Measurements from ENCODE around the gene NACC2. TPM values are rescaled to one million over a fixed set of nuclear protein-coding genes. Genes with fewer than 3 reads are reported as not detected.
A peak's percentile ranks its signal among the peaks of the same experiment; 100 is the strongest.

NACC2 gene
- total RNA-seq, 4 donors from 2014 or later, result 71.4 to 209 (median 110) TPM

- Histone ChIP-seq H3K4me3 (no peak overlapping the region), H3K27me3 (no peaks in the 10 kb centered on the region), H3K36me3 (peaks cover 0 to 18% of the 10 kb centered on the region in 2 donors), H3K4me1 (peaks cover 9 to 100% (median 75%) of the 10 kb centered on the region in 3 donors), H3K9me3 (no peaks in the 10 kb centered on the region), H3K27ac (peak overlapping the region in 3 of 4 donors; percentile 96 to 100 (median 97))
- TF ChIP-seq CTCF (IDR thresholded peaks at IDR 0.05), result no peak
- 39 to 57% methylated on average over 3 to 4 of the region's 21 CpGs for WGBS, 2 donors (ENCODE audit: low coverage in 1 of 2)
- ATAC-seq, result no peak
Measured at GRCh38 chr9:136086951-136087740, 7.9 kb downstream of the NACC2 start.

GRCh38 chr9:136086213-136086881, 8.7 kb downstream of the NACC2 start:
- H3K4me3 ChIP-seq, result peak overlapping the region in 1 of 2 donors; percentile 25

GRCh38 chr9:136085815-136086212, 9.3 kb downstream of the NACC2 start:
- Histone ChIP-seq H3K36me3 (peaks cover 0 to 14% of the 10 kb centered on the region in 2 donors), H3K27ac (peak overlapping the region; percentile 41 to 100 (median 96)), H3K9me3 (no peaks in the 10 kb centered on the region), H3K4me1 (peaks cover 15 to 100% (median 76%) of the 10 kb centered on the region in 3 donors), H3K4me3 (peak overlapping the region in 1 of 2 donors; percentile 25), H3K27me3 (no peaks in the 10 kb centered on the region)
- no CpG with 5 or more reads among the region's 16 CpGs for WGBS, 2 donors (ENCODE audit: low coverage in 1 of 2)
- TF ChIP-seq POLR2AphosphoS5 (IDR thresholded peaks at IDR 0.05) (peak; percentile 27), EP300 (IDR thresholded peaks at IDR 0.05) (no peak), CTCF (IDR thresholded peaks at IDR 0.05) (no peak), POLR2A (IDR thresholded peaks at IDR 0.05) (no peak)
- peak; percentile 78 for ATAC-seq

More at GRCh38 chr9:136086213-136086881, 8.7 kb downstream of the NACC2 start:
- H3K36me3 ChIP-seq, result peaks cover 0 to 14% of the 10 kb centered on the region in 2 donors
- H3K9me3 ChIP-seq, result no peaks in the 10 kb centered on the region
- H3K27me3 ChIP-seq, result no peaks in the 10 kb centered on the region
- no peak for ATAC-seq
- 49 to 63% methylated on average over 4 to 6 of the region's 24 CpGs for WGBS, 2 donors (ENCODE audit: low coverage in 1 of 2)
- TF ChIP-seq POLR2A (IDR thresholded peaks at IDR 0.05), result no peak
- peak; percentile 10 for TF ChIP-seq POLR2AphosphoS5 (IDR thresholded peaks at IDR 0.05)
- no peak for TF ChIP-seq EP300 (IDR thresholded peaks at IDR 0.05)
- TF ChIP-seq CTCF (IDR thresholded peaks at IDR 0.05), result no peak
- peak overlapping the region; percentile 41 to 100 (median 96) for H3K27ac ChIP-seq
- peaks cover 15 to 100% (median 77%) of the 10 kb centered on the region in 3 donors for H3K4me1 ChIP-seq

- no peak for TF ChIP-seq POLR2A (IDR thresholded peaks at IDR 0.05)
- no peak for TF ChIP-seq POLR2AphosphoS5 (IDR thresholded peaks at IDR 0.05)
- no peak for TF ChIP-seq EP300 (IDR thresholded peaks at IDR 0.05)
- no peak for TF ChIP-seq CTCF (IDR thresholded peaks at IDR 0.05)
- WGBS, 2 donors (ENCODE audit: low coverage in 1 of 2), result 70 to 80% methylated on average over 1 to 5 of the region's 33 CpGs
- Histone ChIP-seq H3K4me1 (peaks cover 14 to 100% (median 77%) of the 10 kb centered on the region in 3 donors), H3K36me3 (peaks cover 0 to 14% of the 10 kb centered on the region in 2 donors), H3K4me3 (no peak overlapping the region), H3K27ac (peak overlapping the region in 1 of 4 donors; percentile 81), H3K9me3 (no peaks in the 10 kb centered on the region), H3K27me3 (no peaks in the 10 kb centered on the region)
- ATAC-seq, result no peak
Measured at GRCh38 chr9:136084063-136084944, 10.8 kb downstream of the NACC2 start.

Data from gastroesophageal sphincter (tissue), 4 donors.